ENCODE data around the gene NPTN.

NPTN gene

GRCh38 chr15:73538123-73538522 lies 95.1 kb downstream of the NPTN start:
- no peak for DNase-seq
- Histone ChIP-seq H2AFZ (ENCODE audit: low read length) (no peak overlapping the region), H3K4me1 (ENCODE audit: low read length) (no peaks in the 10 kb centered on the region), H3K79me2 (ENCODE audit: low read length) (no peaks in the 10 kb centered on the region), H3F3A (ENCODE audit: insufficient read depth, low read length) (no peaks in the 10 kb centered on the region; the same call in 1 of the 2 replicates), H3K27me3 (replicated peaks; ENCODE audit: insufficient read depth, low read length) (no peaks in the 10 kb centered on the region), H3K4me2 (ENCODE audit: low read depth, low read length) (no peak overlapping the region), H3K9me2 (replicated peaks; ENCODE audit: insufficient read depth, low read length) (no peaks in the 10 kb centered on the region), H3K9ac (ENCODE audit: low read length) (no peak overlapping the region), H3K27ac (ENCODE audit: low read length) (no peak overlapping the region), H3K9me3 (replicated peaks; ENCODE audit: insufficient read depth, low read length) (no peaks in the 10 kb centered on the region), H4K20me1 (ENCODE audit: insufficient read depth, low read length) (no peaks in the 10 kb centered on the region), H3K4me3 (ENCODE audit: low read length) (no peak overlapping the region), H3K36me3 (replicated peaks; ENCODE audit: insufficient read depth, low read length) (no peaks in the 10 kb centered on the region)
- TF ChIP-seq CTCF (IDR thresholded peaks at IDR 0.05; ENCODE audit: low read length) (no peak), EZH2phosphoT487 (IDR thresholded peaks at IDR 0.05; ENCODE audit: low read length) (no peak), EZH2 (optimal IDR thresholded peaks at IDR 0.05; ENCODE audit: low read depth, low read length) (no peak)

DNA sequence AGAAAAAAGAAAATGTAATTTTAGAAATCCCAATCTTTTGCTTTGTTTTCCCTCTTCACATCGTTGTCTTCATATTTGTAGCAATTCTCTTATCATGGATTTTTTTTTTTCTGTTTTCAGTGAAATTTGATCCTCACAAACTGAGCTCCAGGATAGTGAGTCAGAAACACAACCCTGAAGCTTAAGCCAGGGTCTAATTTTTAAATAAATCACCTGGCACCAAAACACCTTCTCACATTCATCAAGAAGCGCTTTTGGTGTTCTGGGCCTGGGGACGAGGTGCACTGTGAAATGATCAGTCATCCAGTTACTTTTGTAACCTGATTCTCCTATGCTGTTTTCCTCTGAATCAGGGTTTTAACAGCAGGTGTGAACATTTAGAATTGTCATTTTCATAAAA lies 102.5 kb downstream of the NPTN start:
- Histone ChIP-seq H3K4me2 (ENCODE audit: low read depth, low read length) (no peak overlapping the region), H3K27me3 (replicated peaks; ENCODE audit: insufficient read depth, low read length) (no peaks in the 10 kb centered on the region), H4K20me1 (ENCODE audit: insufficient read depth, low read length) (no peaks in the 10 kb centered on the region), H3K4me3 (ENCODE audit: low read length) (no peak overlapping the region), H3K9me2 (replicated peaks; ENCODE audit: insufficient read depth, low read length) (no peaks in the 10 kb centered on the region), H3F3A (ENCODE audit: insufficient read depth, low read length) (no peaks in the 10 kb centered on the region), H3K9me3 (replicated peaks; ENCODE audit: insufficient read depth, low read length) (no peaks in the 10 kb centered on the region), H3K79me2 (ENCODE audit: low read length) (no peaks in the 10 kb centered on the region), H3K4me1 (ENCODE audit: low read length) (no peaks in the 10 kb centered on the region), H3K36me3 (replicated peaks; ENCODE audit: insufficient read depth, low read length) (no peaks in the 10 kb centered on the region), H2AFZ (ENCODE audit: low read length) (no peak overlapping the region), H3K27ac (ENCODE audit: low read length) (no peak overlapping the region), H3K9ac (ENCODE audit: low read length) (no peak overlapping the region)
- TF ChIP-seq CTCF (IDR thresholded peaks at IDR 0.05; ENCODE audit: low read length) (no peak), EZH2 (optimal IDR thresholded peaks at IDR 0.05; ENCODE audit: low read depth, low read length) (no peak), EZH2phosphoT487 (IDR thresholded peaks at IDR 0.05; ENCODE audit: low read length) (no peak)
- no peak for DNase-seq

GRCh38 chr15:73527598-73527997 lies 105.6 kb downstream of the NPTN start:
- Histone ChIP-seq H4K20me1 (ENCODE audit: insufficient read depth, low read length) (no peaks in the 10 kb centered on the region), H3K4me3 (ENCODE audit: low read length) (no peak overlapping the region), H3K9me3 (replicated peaks; ENCODE audit: insufficient read depth, low read length) (no peaks in the 10 kb centered on the region), H3F3A (ENCODE audit: insufficient read depth, low read length) (no peaks in the 10 kb centered on the region), H3K9me2 (replicated peaks; ENCODE audit: insufficient read depth, low read length) (no peaks in the 10 kb centered on the region), H3K79me2 (ENCODE audit: low read length) (no peaks in the 10 kb centered on the region), H3K9ac (ENCODE audit: low read length) (no peak overlapping the region), H3K27ac (ENCODE audit: low read length) (no peak overlapping the region), H3K27me3 (replicated peaks; ENCODE audit: insufficient read depth, low read length) (no peaks in the 10 kb centered on the region), H3K4me2 (ENCODE audit: low read depth, low read length) (no peak overlapping the region), H2AFZ (ENCODE audit: low read length) (no peak overlapping the region), H3K4me1 (ENCODE audit: low read length) (no peaks in the 10 kb centered on the region), H3K36me3 (replicated peaks; ENCODE audit: insufficient read depth, low read length) (no peaks in the 10 kb centered on the region)
- no peak for TF ChIP-seq EZH2 (optimal IDR thresholded peaks at IDR 0.05; ENCODE audit: low read depth, low read length)
- DNase-seq, result no peak

DNA sequence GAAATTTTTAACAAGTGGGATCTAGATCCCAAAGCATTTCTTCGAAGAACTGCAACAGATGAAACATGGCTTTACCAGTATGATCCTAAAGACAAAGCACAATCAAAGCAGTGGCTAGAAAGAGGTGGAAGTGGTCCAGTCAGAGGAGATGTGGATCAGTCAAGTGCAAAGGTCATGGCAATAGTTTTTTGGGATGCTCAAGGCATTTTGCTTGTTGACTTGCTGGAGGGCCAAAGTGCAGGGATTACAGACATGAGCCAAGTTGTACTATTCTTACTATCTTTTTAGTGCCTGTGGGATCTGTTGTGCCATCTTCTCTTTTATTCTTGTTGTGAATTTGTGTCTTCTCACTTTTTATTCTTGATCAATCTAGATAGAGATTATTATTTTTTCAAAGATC lies 108.3 kb downstream of the NPTN start:
- H3K36me3 ChIP-seq (replicated peaks; ENCODE audit: insufficient read depth, low read length), result no peaks in the 10 kb centered on the region
- no peak overlapping the region for H2AFZ ChIP-seq (ENCODE audit: low read length)
- no peaks in the 10 kb centered on the region for H3F3A ChIP-seq (ENCODE audit: insufficient read depth, low read length)
- H3K27me3 ChIP-seq (replicated peaks; ENCODE audit: insufficient read depth, low read length), result no peaks in the 10 kb centered on the region
- H4K20me1 ChIP-seq (ENCODE audit: insufficient read depth, low read length), result no peaks in the 10 kb centered on the region
- DNase-seq, result no peak
- no peaks in the 10 kb centered on the region for H3K4me1 ChIP-seq (ENCODE audit: low read length)
- H3K79me2 ChIP-seq (ENCODE audit: low read length), result no peaks in the 10 kb centered on the region
- H3K9me2 ChIP-seq (replicated peaks; ENCODE audit: insufficient read depth, low read length), result no peaks in the 10 kb centered on the region
- no peak overlapping the region for H3K4me3 ChIP-seq (ENCODE audit: low read length)
- H3K27ac ChIP-seq (ENCODE audit: low read length), result no peak overlapping the region
- no peak overlapping the region for H3K4me2 ChIP-seq (ENCODE audit: low read depth, low read length)
- no peak for TF ChIP-seq EZH2phosphoT487 (IDR thresholded peaks at IDR 0.05; ENCODE audit: low read length)
- no peak for TF ChIP-seq EZH2 (optimal IDR thresholded peaks at IDR 0.05; ENCODE audit: low read depth, low read length)
- no peak for TF ChIP-seq CTCF (IDR thresholded peaks at IDR 0.05; ENCODE audit: low read length)
- no peak overlapping the region for H3K9ac ChIP-seq (ENCODE audit: low read length)
- H3K9me3 ChIP-seq (replicated peaks; ENCODE audit: insufficient read depth, low read length), result no peaks in the 10 kb centered on the region
